Uterus (tissue), 2 donors: ENCODE results near the gene DAG1.

Experiments used
- POLR2A ChIP-seq, 2 donors: fragments of 450-650 bp; IDR thresholded peaks; one replicate each; pipeline ENCODE4 v1.6.1; 2016; ENCODE audit warnings: antibody characterized with exemption in 2 of 2, mild to moderate bottlenecking in 1 of 2, moderate library complexity in 1 of 2
- TF ChIP-seq, protein P1 (sequence below), 4 experiments: fragments of 200-600 bp in 2 of 4; fragments of 450-650 bp in 2 of 4; sonication (generic) in 2 of 4; IDR thresholded peaks; one replicate each; pipeline ENCODE4 v1.5.1; 2016 to 2019; ENCODE audit warnings: antibody characterized with exemption in 4 of 4, mild to moderate bottlenecking in 2 of 4, moderate library complexity in 1 of 4

DNA sequence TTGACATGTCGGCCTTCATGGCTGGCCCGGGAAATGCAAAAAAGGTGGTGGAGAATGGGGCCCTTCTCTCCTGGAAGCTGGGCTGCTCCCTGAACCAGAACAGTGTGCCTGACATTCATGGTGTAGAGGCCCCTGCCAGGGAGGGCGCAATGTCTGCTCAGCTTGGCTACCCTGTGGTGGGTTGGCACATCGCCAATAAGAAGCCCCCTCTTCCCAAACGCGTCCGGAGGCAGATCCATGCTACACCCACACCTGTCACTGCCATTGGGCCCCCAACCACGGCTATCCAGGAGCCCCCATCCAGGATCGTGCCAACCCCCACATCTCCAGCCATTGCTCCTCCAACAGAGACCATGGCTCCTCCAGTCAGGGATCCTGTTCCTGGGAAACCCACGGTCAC is 61.2 kb downstream of the DAG1 start:
- TF ChIP-seq, protein P1, sequence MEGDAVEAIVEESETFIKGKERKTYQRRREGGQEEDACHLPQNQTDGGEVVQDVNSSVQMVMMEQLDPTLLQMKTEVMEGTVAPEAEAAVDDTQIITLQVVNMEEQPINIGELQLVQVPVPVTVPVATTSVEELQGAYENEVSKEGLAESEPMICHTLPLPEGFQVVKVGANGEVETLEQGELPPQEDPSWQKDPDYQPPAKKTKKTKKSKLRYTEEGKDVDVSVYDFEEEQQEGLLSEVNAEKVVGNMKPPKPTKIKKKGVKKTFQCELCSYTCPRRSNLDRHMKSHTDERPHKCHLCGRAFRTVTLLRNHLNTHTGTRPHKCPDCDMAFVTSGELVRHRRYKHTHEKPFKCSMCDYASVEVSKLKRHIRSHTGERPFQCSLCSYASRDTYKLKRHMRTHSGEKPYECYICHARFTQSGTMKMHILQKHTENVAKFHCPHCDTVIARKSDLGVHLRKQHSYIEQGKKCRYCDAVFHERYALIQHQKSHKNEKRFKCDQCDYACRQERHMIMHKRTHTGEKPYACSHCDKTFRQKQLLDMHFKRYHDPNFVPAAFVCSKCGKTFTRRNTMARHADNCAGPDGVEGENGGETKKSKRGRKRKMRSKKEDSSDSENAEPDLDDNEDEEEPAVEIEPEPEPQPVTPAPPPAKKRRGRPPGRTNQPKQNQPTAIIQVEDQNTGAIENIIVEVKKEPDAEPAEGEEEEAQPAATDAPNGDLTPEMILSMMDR (IDR thresholded peaks at IDR 0.05) = no peak
- TF ChIP-seq POLR2A (IDR thresholded peaks at IDR 0.05) = no peak
